ENCODE results near the gene CFAP43. TPM values are rescaled to one million over a fixed set of nuclear protein-coding genes. Genes with fewer than 3 reads are reported as not detected.
A peak's percentile ranks its signal among the peaks of the same experiment; 100 is the strongest.

The CFAP43 gene
- total RNA-seq, 2 donors from 2014 or later: 2.6 to 4.1 TPM

DNA sequence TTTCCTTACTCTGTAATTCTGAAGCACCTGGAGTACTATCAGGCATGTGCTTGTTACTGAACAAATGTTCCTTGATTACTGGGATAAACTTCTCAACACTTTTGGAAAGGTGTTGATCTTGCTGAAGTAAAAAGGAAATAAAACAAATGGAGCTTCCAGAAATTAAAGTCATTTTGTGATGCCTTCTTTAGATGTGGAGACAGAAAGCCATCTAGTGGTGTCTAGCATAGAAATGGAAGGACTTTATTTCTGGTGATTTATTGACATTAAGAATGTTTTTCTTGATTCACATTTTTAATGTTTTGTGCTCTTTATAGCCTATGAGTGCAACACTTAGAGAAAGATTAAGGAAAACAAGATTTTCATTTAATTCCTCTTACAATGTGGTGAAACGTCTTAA, 108.8 kb downstream of the CFAP43 start:
- H3K4me1 ChIP-seq (ENCODE audit: control insufficient read depth, insufficient read depth, low read length): peaks cover 7% of the 10 kb centered on the region
- no peak overlapping the region for H3K9ac ChIP-seq (ENCODE audit: extremely low read depth, low read length, poor library complexity, severe bottlenecking)
- peaks cover 11% of the 10 kb centered on the region for H3K36me3 Mint-ChIP-seq (ENCODE audit: low read depth)
- H3K27me3 ChIP-seq (ENCODE audit: control insufficient read depth, insufficient read depth, low read length, poor library complexity, severe bottlenecking): no peaks in the 10 kb centered on the region
- H3K4me1 Mint-ChIP-seq: peaks cover 37% of the 10 kb centered on the region
- no peak overlapping the region for H3K27ac Mint-ChIP-seq
- H3K9me3 ChIP-seq (ENCODE audit: control insufficient read depth, low read length): no peaks in the 10 kb centered on the region
- H3K4me3 Mint-ChIP-seq: peak overlapping the region; percentile 86
- no peaks in the 10 kb centered on the region for H3K9me3 Mint-ChIP-seq
- no CpG with 5 or more reads among the region's 1 CpG for WGBS, 2 experiments (ENCODE audit: insufficient coverage in 1 of 2, insufficient read length in 1 of 2)
- H3K4me3 ChIP-seq (ENCODE audit: low read length): no peak overlapping the region
- H3K27me3 Mint-ChIP-seq (ENCODE audit: insufficient read depth): no peaks in the 10 kb centered on the region
- H3K36me3 ChIP-seq (ENCODE audit: control insufficient read depth, insufficient read depth, low read length): no peaks in the 10 kb centered on the region
- TF ChIP-seq, protein P1, sequence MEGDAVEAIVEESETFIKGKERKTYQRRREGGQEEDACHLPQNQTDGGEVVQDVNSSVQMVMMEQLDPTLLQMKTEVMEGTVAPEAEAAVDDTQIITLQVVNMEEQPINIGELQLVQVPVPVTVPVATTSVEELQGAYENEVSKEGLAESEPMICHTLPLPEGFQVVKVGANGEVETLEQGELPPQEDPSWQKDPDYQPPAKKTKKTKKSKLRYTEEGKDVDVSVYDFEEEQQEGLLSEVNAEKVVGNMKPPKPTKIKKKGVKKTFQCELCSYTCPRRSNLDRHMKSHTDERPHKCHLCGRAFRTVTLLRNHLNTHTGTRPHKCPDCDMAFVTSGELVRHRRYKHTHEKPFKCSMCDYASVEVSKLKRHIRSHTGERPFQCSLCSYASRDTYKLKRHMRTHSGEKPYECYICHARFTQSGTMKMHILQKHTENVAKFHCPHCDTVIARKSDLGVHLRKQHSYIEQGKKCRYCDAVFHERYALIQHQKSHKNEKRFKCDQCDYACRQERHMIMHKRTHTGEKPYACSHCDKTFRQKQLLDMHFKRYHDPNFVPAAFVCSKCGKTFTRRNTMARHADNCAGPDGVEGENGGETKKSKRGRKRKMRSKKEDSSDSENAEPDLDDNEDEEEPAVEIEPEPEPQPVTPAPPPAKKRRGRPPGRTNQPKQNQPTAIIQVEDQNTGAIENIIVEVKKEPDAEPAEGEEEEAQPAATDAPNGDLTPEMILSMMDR (conservative IDR thresholded peaks at IDR 0.05): peak; percentile 59
- no peak overlapping the region for H3K27ac ChIP-seq (ENCODE audit: low read depth, low read length)
- no peak for DNase-seq

DNA sequence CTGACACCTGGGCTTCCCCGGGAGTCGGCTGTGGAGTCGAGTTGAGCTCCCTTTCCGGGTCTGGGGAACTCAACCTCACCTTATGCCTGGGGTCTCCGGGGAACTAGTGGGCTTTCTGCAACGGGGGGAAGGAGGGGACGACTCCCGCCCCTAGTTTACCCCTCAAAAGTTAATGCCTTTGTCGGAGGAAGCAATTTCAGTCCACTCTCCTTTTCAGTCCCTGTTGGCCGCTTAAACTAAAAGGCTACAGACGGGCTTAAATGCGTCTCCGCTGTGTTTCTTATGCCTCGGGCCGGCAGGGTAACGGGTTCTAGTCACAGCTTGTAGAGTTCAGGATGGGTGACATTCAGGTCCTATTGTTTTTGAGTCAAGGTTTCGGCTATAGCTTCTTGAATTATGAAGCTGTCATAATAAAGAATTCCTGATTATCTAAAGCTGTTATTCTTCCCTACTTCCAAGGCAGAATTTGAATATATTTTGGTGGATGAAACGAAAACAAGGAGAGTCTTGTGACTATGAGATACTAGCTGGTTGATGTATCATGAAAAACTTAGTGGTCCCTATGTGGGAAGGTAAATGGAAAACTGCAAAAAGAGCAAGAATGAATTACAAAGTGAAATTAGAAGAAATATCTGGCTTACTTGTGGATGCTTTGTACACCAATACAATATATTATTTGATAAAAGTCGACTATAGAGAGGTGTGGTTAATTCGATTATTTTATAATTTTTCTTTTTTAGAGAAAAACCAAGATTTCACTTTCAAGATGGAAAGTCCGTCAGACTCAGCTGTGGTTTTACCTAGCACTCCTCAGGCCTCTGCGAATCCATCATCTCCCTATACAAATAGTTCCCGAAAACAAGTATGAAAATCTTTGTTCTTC, 109.7 kb downstream of the CFAP43 start:
- Mint-ChIP-seq H3K9me3 (no peaks in the 10 kb centered on the region), H3K4me1 (peaks cover 35% of the 10 kb centered on the region), H3K4me3 (peak overlapping the region; percentile 86), H3K27me3 (ENCODE audit: insufficient read depth) (no peaks in the 10 kb centered on the region), H3K27ac (peak overlapping the region; percentile 96), H3K36me3 (ENCODE audit: low read depth) (peaks cover 11% of the 10 kb centered on the region)
- peak overlapping the region; percentile 57 for H3K27ac ChIP-seq (ENCODE audit: low read depth, low read length)
- H3K27me3 ChIP-seq (ENCODE audit: control insufficient read depth, insufficient read depth, low read length, poor library complexity, severe bottlenecking): no peaks in the 10 kb centered on the region
- 10 to 15% methylated on average over 13 to 21 of the region's 23 CpGs for WGBS, 2 experiments (ENCODE audit: insufficient coverage in 1 of 2, insufficient read length in 1 of 2)
- H3K36me3 ChIP-seq (ENCODE audit: control insufficient read depth, insufficient read depth, low read length): no peaks in the 10 kb centered on the region
- H3K9ac ChIP-seq (ENCODE audit: extremely low read depth, low read length, poor library complexity, severe bottlenecking): peak overlapping the region; percentile 73
- TF ChIP-seq, protein P1 (conservative IDR thresholded peaks at IDR 0.05): no peak
- no peak for DNase-seq
- peaks cover 7% of the 10 kb centered on the region for H3K4me1 ChIP-seq (ENCODE audit: control insufficient read depth, insufficient read depth, low read length)
- H3K4me3 ChIP-seq (ENCODE audit: low read length): peak overlapping the region; percentile 91
- H3K9me3 ChIP-seq (ENCODE audit: control insufficient read depth, low read length): no peaks in the 10 kb centered on the region

DNA sequence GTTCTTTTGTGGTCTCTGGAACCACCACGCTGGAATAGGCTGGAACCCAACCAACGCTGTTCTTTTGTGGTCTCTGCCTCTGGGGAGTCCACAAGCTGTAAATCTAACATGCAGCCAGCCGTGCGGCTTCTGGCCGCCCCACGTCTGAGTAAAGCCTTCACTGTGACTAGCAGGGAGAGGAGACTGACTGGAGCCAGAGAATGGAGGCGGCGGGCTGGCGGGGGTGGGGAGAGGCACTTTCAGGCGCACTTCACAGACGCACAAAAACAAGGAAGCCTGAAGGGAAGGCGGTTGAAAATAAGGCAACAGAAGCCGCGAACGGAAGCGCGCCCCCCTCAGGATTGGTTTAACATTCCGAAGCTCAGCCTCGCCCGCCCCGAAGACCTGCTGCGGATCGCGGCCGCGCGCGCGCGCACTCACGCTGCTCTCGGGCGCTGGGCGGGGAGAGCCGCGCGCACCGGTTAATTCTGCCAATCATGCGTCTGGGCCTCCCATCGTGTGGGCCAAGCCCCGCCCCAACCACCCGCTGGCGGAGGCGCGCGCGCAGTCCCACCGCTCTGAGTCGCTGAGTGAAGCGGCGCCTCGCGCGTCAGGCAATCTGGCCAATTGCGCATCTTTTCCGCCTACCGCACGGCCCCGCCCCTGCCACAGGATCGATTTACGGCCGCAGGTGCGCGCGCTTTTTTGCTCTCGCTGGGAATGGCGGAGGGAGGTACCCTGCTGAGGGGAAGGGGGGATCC, 110.5 kb downstream of the CFAP43 start, which contains the start of gene SFR1:
Gene SFR1, plus strand, starts transcription at position 687 of the 740 bp plus-strand sequence. Its CDS starts 13 bp downstream, at position 700.
- Histone ChIP-seq H3K4me1 (ENCODE audit: control insufficient read depth, insufficient read depth, low read length) (no peaks in the 10 kb centered on the region), H3K27ac (ENCODE audit: low read depth, low read length) (peak within 1 kb of the TSS; percentile 99), H3K27me3 (ENCODE audit: control insufficient read depth, insufficient read depth, low read length, poor library complexity, severe bottlenecking) (no peaks in the 10 kb centered on the region), H3K36me3 (ENCODE audit: control insufficient read depth, insufficient read depth, low read length) (no peaks in the 10 kb centered on the region), H3K9ac (ENCODE audit: extremely low read depth, low read length, poor library complexity, severe bottlenecking) (peak within 1 kb of the TSS; percentile 98), H3K9me3 (ENCODE audit: control insufficient read depth, low read length) (no peaks in the 10 kb centered on the region), H3K4me3 (ENCODE audit: low read length) (peak within 1 kb of the TSS; percentile 92)
- Mint-ChIP-seq H3K27ac (peak within 1 kb of the TSS; percentile 100), H3K4me3 (peak within 1 kb of the TSS; percentile 86), H3K27me3 (ENCODE audit: insufficient read depth) (no peaks in the 10 kb centered on the region), H3K36me3 (ENCODE audit: low read depth) (peaks cover 11% of the 10 kb centered on the region), H3K4me1 (peaks cover 28% of the 10 kb centered on the region), H3K9me3 (no peaks in the 10 kb centered on the region)
- peak; percentile 100 for DNase-seq
- TF ChIP-seq, protein P1 (conservative IDR thresholded peaks at IDR 0.05): peak; percentile 80
- WGBS, 2 experiments (ENCODE audit: insufficient coverage in 1 of 2, insufficient read length in 1 of 2): 0% methylated on average over 11 to 67 of the region's 67 CpGs
